Peyer's patch (tissue), 4 donors: Measurements from ENCODE around the gene SLC38A2.

ENCODE experiments used
- CTCF ChIP-seq, 6 experiments: fragments of 450-650 bp in 4 of 6; fragments of 200-600 bp in 2 of 6; sonication (generic) in 1 of 6; IDR thresholded peaks; one replicate each; pipeline ENCODE4 v1.5.1; 2017 to 2019; ENCODE audit warnings: antibody characterized with exemption in 6 of 6, mild to moderate bottlenecking in 3 of 6, moderate library complexity in 1 of 6
- POLR2A ChIP-seq, 2 donors: fragments of 450-650 bp; IDR thresholded peaks; one replicate each; pipeline ENCODE4 v1.5.1; 2017; ENCODE audit warnings: antibody characterized with exemption in 2 of 2, mild to moderate bottlenecking in 2 of 2, moderate library complexity in 2 of 2

GRCh38 chr12:46365951-46366379 is 6.6 kb downstream of the SLC38A2 start:
- TF ChIP-seq CTCF (IDR thresholded peaks at IDR 0.05) = no peak
- no peak for TF ChIP-seq POLR2A (IDR thresholded peaks at IDR 0.05)
